HG02763 (cell line): ENCODE data around the gene KCTD2.
"Not testable (repeated sequence)": the region's sequence is repeated elsewhere in the genome, so short reads cannot be mapped to it uniquely, and the experiment has no call there.

ENCODE experiments used
- ATAC-seq: cut with Tn5 transposase; IDR thresholded peaks from one replicate; pipeline ENCODE4 v1.9.1; 2021; ENCODE audit warnings: mild to moderate bottlenecking, moderate library complexity; ENCODE audit not compliant: unreplicated experiment

Gene KCTD2

GRCh38 chr17:75019710-75020109, 27.3 kb upstream of the KCTD2 start:
- no peak for ATAC-seq

GRCh38 chr17:75020331-75021110, 26.5 kb upstream of the KCTD2 start:
- no peak for ATAC-seq

- ATAC-seq: no peak
Observed at GRCh38 chr17:75024686-75025397, 22.2 kb upstream of the KCTD2 start.

GRCh38 chr17:75025398-75025734, 21.7 kb upstream of the KCTD2 start:
- not testable (repeated sequence) for ATAC-seq

- not testable (repeated sequence) for ATAC-seq
Observed at GRCh38 chr17:75026650-75027049, 20.4 kb upstream of the KCTD2 start.

DNA sequence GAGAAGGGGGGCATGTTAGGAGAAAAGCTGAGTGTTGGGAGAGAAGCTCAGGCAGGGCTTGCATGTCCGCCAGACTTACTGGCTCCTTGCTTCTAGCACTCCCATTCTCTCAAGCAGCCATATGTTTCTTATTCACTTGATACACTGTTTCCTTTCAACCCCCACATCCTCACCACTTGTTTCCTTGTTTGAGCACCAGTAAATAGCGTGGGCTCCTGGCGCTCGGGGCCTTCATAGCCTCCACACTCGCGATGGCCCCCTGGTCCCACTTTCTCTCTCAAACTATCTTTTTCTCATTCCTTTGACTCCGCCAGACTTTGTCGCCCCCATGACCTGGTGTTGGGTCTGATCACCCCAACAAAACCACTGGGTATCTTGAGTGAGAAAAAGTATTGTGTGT, 16.9 kb upstream of the KCTD2 start:
- no peak for ATAC-seq

DNA sequence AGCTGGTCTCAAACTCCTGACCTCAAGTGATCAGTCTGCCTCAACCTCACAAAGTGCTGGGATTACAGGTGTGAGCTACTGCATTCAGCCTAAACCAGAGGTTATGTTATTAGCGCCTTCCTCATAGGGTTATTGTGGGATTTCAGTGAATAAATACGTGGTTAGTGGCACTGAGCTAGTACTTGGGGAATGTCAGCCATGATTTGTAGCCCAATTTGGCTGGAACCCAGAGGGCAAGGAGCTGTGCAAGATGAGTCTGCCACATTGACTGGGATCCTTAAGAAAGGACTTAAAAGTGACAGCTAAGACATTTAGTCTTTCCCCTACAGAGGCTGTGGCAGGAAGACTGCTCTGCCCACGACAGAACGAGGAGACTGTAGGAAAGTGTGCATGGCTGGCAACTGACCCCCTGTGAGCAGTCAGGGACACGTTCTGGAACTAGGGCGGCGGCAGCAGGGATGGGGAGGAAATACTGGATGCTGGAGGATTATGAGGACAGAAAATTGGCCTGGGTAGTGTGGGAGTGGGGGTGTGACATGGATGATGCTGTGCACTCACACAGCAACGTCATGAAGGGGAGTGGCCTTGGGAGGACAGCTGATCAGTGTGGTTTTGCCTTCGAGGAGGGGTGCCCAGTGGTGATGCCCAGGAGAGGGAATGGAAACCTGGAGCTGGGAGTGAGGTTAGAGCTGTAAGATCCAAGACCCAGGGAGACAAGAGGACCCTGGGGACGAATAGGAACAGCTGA, 14.9 kb upstream of the KCTD2 start:
- ATAC-seq: no peak

DNA sequence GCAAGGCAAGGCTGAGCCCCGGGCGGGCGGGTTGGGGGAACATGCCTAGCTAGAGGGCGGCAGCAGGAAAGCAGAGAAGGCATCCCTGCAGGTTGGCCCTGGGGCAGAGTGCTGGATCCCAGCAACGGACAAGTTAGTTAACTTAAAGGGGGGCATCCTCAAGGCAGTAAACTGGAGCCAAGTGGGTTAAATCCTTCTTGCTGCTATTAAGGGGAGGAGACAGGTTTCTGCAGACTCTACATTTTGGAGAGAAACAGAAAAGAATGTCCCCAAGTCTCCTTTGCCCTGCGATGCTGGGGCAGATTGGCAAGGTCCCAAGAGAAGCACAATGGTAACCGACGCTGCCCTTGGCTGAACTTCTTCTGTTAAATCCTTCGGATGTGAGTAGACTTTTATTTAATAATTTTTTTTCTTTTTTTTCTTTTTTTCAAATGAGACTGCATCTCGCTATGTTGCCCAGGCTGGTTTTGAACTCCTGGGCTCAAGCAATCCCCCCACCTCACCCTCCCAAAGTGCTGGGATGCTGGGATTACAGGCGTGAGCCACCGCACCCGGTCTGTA, 14.2 kb upstream of the KCTD2 start:
- no peak for ATAC-seq

DNA sequence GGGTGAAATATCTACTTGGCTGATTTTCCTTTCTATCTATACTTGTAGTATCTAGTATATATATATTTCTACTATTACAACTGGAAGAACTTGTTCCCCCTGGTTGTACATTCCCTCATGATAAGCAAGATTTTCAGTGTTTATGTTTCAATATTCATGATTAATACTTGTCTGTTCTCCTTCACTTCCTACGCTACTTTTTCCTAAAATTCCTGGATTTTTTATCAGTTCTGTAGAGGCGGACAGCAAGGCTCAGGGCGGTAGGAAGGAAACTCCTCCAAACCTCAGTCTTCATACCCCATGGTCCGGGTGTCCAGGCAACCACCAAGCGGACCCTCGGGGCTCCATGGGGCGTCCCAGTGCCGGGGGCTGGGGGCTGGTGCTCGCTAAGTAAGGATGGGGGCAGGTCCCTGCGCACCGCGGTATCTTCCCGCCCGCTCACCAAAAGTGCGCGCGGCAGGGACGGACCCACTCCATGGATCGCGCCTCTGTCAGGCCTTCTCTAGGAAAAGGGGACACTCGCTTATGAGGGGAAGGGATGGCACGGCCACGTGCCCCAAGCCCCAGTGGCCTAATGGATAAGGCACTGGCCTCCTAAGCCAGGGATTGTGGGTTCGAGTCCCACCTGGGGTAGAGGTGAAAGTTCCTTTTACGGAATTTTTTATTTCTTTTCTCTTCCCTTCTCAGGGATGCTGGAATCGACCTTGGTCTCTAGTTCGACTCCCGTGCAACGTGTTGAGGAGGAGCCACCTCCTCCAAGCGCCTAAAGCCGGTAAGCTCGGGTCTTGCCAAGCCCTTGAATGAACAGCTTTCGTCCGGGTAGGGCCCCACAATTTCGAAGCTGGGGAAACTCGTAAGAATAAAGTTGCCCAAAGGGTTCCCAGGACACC, 13.4 kb upstream of the KCTD2 start:
- ATAC-seq: peak; percentile 49

DNA sequence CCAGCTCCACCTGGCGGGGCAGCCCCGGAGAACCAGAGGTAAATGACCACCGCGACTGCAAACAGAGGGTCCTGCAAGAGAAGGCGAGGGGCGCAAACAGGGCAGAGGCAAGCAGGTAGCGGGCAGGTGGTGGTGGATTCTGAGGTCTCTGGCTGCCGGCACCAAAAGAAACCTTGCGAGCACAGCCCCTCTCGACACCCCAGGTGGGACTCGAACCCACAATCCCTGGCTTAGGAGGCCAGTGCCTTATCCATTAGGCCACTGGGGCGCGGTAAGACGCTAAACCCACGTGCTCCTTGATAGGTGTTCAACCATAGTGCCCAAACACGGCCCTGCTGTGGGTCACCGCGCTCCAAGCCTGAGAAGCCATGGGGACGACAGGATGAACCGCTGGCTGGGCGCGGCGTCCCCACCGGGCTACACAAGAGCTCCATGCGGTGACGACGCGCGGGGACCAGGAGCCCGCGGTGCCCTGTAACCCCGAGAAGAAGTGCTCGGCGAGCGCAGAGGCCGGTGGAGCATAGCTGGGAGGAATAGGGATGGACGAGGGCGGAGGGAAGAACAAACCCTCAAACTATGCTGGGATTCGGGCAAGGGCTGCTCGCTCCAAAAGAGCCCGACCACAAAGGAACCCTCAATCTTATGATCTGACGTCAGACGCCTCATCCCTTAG, 12.7 kb upstream of the KCTD2 start:
- peak; percentile 59 for ATAC-seq

GRCh38 chr17:75036643-75037268, 10.3 kb upstream of the KCTD2 start:
- ATAC-seq: no peak

DNA sequence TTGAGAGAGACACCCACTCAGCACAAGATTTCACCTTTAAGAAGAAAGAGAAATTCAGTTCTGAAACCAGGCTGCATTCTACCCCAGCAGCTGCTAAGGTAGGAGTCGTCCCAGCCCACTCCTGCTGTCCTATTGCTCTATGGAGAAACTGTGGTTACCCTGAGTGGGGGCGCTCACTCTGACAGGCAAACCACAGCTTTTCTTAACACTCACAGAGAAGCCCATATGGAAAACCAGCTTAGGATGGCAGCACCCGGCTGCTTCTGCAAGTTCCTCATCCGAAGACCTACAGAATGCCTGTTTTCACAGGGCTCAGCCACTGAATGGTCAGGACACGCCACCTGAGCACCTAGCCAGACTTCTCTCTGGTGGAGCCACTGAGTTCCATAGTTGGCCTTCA, 7.8 kb upstream of the KCTD2 start:
- no peak for ATAC-seq

DNA sequence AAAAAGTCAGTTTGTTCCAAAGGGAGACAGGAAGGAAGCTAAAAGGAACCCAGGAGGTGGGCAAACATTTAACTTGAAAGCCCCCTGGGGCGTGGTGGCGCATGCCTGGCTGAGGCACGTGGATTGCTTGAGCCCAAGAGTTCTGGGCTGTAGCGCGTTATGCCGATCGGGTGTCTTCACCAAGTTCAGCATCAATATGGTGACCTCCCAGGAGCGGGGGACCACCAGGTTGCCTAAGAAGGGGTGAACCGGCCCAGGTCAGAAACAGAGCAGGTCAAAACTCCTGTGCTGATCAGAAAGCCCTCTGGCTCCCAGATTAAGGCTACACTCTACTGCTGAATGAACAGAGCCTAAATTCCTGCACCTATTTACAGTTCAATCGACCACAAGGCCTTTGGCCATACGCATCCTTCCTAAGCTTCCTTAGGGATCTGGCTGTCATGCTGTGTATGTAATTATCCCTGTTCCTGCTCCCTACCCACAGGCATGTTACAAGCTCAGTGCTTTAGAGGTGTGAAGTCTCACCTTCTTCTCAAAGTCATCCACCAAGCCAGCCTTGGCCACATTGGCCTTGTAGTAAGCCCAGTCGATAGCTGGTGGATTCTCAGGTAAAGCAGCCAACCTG, 5.3 kb upstream of the KCTD2 start:
- no peak for ATAC-seq

DNA sequence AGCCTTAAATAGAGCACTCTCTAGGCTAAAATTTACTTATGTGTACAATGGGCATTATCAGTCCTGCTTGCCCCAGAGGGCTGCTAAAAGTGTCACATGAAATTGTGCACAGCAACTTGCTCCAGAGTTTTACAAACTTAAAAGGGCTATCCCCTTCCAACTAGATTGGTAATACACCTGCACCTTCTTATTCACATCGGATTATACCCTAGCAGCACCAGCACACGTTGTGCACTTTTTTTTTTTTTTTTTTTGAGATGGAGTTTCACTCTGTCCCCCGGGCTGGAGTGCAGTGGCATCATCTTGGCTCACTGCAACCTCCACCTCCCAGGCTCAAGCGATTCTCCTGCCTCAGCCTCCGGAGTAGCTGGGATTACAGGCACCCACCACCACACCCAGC, 3.2 kb upstream of the KCTD2 start:
- ATAC-seq: not testable (repeated sequence)

GRCh38 chr17:75044716-75045115, 2.3 kb upstream of the KCTD2 start:
- ATAC-seq: no peak

DNA sequence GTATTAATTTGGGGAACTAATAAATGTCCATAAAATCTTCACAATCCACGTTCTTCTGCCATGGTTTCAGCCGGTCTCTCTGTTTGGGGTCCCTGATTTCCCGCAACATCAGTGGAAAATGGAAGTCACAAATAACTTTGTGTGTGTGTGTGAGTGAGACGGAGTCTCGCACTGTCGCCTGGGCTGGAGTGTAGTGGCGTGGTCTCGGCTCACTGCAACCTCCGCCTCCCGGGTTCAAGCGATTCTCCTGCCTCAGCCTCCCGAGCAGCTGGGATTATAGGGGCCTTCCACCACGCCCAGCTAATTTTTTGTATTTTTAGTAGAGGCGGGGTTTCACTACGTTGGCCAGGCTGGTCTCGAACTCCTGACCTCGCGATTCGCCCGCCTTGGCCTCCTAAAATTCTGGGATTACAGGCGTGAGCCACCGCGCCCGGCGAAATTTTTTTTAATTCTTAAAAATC, 1.0 kb upstream of the KCTD2 start:
- not testable (repeated sequence) for ATAC-seq

- ATAC-seq: peak; percentile 13
Observed at GRCh38 chr17:75047398-75048098, 523 bp downstream of the KCTD2 start.

- no peak for ATAC-seq
Observed at GRCh38 chr17:75048249-75048878, 1.3 kb downstream of the KCTD2 start.
